Measurements from ENCODE around the gene RAB3D. TPM values are rescaled to one million over a fixed set of nuclear protein-coding genes. Genes with fewer than 3 reads are reported as not detected.
"Not testable (repeated sequence)": the region's sequence is repeated elsewhere in the genome, so short reads cannot be mapped to it uniquely, and the experiment has no call there.

Gene RAB3D
- 10 to 100 TPM; 10.1 to 11.8 TPM for total RNA-seq

DNA sequence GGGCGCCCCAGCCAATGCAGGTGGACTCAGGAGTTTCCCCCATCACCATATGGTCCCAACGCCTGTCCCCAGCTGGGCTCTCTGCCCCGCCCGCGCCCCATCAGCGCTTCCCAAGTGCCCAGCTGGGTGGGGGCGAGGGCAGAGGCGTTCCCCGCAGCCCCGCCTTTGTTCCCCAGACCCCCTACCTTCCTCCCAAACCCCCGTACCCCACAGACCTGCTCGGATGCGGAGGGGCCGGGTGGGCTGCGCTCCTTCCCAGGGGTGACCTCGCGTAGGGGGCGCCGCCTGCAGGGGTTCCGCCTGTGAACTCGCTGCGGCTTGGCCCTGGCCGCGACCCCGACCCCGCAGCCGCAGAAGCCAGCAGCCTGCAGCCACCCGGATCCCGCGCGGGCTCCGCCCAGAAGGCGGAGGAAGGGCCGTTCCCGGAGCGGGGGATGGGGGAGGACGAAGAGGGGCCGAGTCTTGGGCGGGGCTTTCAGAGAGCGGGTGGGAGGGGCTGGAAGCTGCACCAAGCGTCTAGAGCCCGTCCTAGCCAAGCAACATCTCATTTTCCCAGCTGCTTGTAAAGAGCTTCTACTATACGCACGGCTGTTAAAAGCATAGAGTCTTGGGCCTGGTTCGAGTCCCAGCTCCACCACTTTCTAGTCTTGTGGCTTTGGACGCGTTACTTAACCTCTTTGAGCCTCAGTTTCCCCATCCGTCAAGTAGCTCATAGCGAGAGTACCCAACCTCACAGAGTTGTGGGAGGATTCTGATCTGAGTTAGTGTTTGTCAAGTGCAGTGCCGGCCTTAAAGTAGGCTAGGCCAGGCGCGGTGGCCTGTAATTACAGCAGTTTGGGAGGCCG, at the start of gene RAB3D:
RAB3D (minus strand) TSS at position 404 of the 845 bp plus-strand sequence. CDS start 2,258 bp downstream, outside the sequence.
- POLR2A ChIA-PET, result interaction anchor here (0.7 to 2.2 kb wide), 4 partner anchors 15 to 42 kb away, joined by 3 to 8 read pairs (median 4); partner anchors contain the start of gene SWSAP1

GRCh38 chr19:11387162-11388034, 47.9 kb upstream of the RAB3D start:
- Mint-ChIP-seq H3K27me3 (peaks cover 20% of the 10 kb centered on the region), H3K27ac (no peak overlapping the region), H3K9me3 (no peaks in the 10 kb centered on the region), H3K4me3 (no peak overlapping the region), H3K4me1 (peaks cover 13% of the 10 kb centered on the region), H3K36me3 (no peaks in the 10 kb centered on the region)
- POLR2A ChIA-PET, result interaction anchor here (1.5 kb wide), 1 partner anchor 13 kb away, joined by 5 read pairs; the partner anchor contains the start of gene SWSAP1
- DNase-seq (no peak), ATAC-seq (ENCODE audit: low read depth) (peak; percentile 66)

More for the DNA sequence above, at the start of gene RAB3D:
- ATAC-seq (ENCODE audit: low read depth), result peak; percentile 90
- peak within 1 kb of the TSS; percentile 64 for H3K27ac Mint-ChIP-seq
- peak; percentile 85 for DNase-seq
- no peaks in the 10 kb centered on the region for H3K9me3 Mint-ChIP-seq
- H3K36me3 Mint-ChIP-seq, result peaks cover 20% of the 10 kb centered on the region
- H3K27me3 Mint-ChIP-seq, result no peaks in the 10 kb centered on the region
- H3K4me3 Mint-ChIP-seq, result peak within 1 kb of the TSS; percentile 86
- peaks cover 22% of the 10 kb centered on the region for H3K4me1 Mint-ChIP-seq

- no peak for ATAC-seq (ENCODE audit: low read depth)
- Mint-ChIP-seq H3K27ac (no peak overlapping the region), H3K36me3 (peaks cover 2% of the 10 kb centered on the region), H3K27me3 (peaks cover 20% of the 10 kb centered on the region), H3K4me1 (peaks cover 26% of the 10 kb centered on the region), H3K9me3 (no peaks in the 10 kb centered on the region), H3K4me3 (peak overlapping the region; percentile 10)
- DNase-seq, result no peak
- POLR2A ChIA-PET, result no interaction called here
Measured at GRCh38 chr19:11384778-11385129, 45.3 kb upstream of the RAB3D start.

- POLR2A ChIA-PET, result interaction anchor here (1.2 to 1.8 kb wide), 3 partner anchors 9 to 38 kb away, joined by 3 to 10 read pairs (median 5); partner anchors contain the start of gene SWSAP1
- no peak for DNase-seq
- ATAC-seq (ENCODE audit: low read depth), result no peak
- Mint-ChIP-seq H3K27ac (no peak overlapping the region), H3K27me3 (peaks cover 20% of the 10 kb centered on the region), H3K4me1 (peaks cover 26% of the 10 kb centered on the region), H3K9me3 (no peaks in the 10 kb centered on the region), H3K4me3 (no peak overlapping the region), H3K36me3 (peaks cover 3% of the 10 kb centered on the region)
Measured at GRCh38 chr19:11383706-11384048, 44.2 kb upstream of the RAB3D start.

DNA sequence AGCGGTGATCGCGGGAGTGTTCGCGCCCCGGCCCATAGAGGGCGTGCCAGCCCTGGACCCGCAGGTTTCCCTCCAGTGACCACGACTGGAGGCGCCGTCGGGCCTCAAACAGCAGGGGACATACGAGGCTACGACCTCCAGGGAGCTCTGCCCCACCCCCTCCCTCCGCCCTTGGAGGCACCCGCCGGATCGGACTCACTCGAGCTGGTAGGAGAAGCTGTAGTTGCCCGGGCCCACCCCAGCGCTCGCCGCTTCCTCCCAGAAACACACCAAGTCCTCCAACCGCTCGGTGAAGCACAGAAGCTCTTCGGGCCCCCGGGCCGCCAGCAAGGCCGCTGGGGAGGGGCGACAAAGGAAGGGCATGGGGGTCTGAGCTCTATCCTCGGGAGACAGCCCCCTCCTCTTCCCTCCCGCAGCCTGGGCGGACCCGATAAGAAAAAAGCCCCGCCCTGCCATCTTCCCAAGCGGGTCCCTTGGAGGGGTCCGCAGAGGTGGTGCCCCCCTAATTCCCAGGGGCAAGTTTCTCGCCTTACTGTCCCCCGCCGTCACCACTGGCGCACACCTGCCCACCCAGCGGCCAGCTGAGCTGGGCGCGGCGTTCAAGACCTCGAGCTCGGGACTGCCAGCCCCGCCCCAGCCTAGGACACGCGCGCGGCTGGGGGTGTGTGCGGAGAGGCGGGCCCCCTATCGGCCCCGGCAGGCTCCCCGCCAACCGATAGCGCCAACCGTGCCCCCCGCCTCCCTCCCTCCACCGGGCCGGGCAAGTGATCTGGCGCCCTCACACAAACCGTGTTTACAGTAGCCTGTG, 43.6 kb upstream of the RAB3D start:
- Mint-ChIP-seq H3K4me3 (peak overlapping the region; percentile 97), H3K27ac (peak overlapping the region; percentile 84), H3K36me3 (peaks cover 4% of the 10 kb centered on the region), H3K27me3 (peaks cover 20% of the 10 kb centered on the region), H3K9me3 (no peaks in the 10 kb centered on the region), H3K4me1 (peaks cover 26% of the 10 kb centered on the region)
- POLR2A ChIA-PET, result interaction anchor here (0.5 to 1.8 kb wide), 6 partner anchors 9 to 1230 kb away, joined by 3 to 10 read pairs (median 4); partner anchors contain the start of gene SWSAP1
- ATAC-seq (ENCODE audit: low read depth), result no peak
- peak; percentile 78 for DNase-seq

GRCh38 chr19:11380653-11381537, 41.4 kb upstream of the RAB3D start:
- H3K4me3 Mint-ChIP-seq, result peak overlapping the region; percentile 97
- POLR2A ChIA-PET, result interaction anchor here (0.5 to 2.2 kb wide), 23 partner anchors 10 to 420 kb away, joined by 3 to 18 read pairs (median 3); partner anchors contain the start of genes CCDC159, LDLR, ODAD3 and PRKCSH
- H3K4me1 Mint-ChIP-seq, result peaks cover 29% of the 10 kb centered on the region
- ATAC-seq (ENCODE audit: low read depth), result peak; percentile 82
- H3K36me3 Mint-ChIP-seq, result peaks cover 10% of the 10 kb centered on the region
- H3K27me3 Mint-ChIP-seq, result peaks cover 20% of the 10 kb centered on the region
- no peaks in the 10 kb centered on the region for H3K9me3 Mint-ChIP-seq
- H3K27ac Mint-ChIP-seq, result peak overlapping the region; percentile 100
- DNase-seq, result peak; percentile 95

GRCh38 chr19:11379857-11380350, 40.4 kb upstream of the RAB3D start:
- POLR2A ChIA-PET, result interaction anchor here (1.5 kb wide), 1 partner anchor 41 kb away, joined by 4 read pairs; no protein-coding TSS in a partner anchor
- Mint-ChIP-seq H3K36me3 (peaks cover 10% of the 10 kb centered on the region), H3K4me3 (peak overlapping the region; percentile 97), H3K27me3 (peaks cover 15% of the 10 kb centered on the region), H3K9me3 (no peaks in the 10 kb centered on the region), H3K27ac (peak overlapping the region; percentile 100), H3K4me1 (peaks cover 29% of the 10 kb centered on the region)
- no peak for DNase-seq
- ATAC-seq (ENCODE audit: low read depth), result no peak

DNA sequence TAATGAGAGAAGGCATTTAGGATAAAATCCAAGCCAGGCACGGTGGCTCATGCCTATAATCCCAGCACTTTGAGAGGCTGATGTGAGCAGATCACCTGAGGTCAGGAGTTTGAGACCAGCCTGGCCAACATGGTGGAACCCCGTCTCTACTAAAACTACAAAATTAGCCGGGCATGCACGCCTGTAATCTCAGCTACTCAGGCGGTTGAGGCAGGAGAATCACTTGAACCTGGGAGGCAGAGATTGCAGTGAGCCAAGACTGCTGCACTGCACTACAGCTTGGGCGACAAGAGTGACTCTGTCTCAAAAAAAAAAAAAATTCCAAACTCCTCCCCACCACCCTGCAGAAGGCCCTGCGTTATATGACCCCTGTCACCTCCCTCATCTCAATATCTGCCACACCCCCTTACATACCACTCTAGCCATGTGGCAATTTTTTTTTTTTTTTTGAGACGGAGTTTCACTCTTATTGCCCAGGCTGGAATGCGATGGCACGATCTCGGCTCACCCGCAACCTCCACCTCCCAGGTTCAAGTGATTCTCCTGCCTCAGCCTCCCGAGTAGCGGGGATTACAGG, 39.9 kb upstream of the RAB3D start:
- H3K27ac Mint-ChIP-seq; H3K4me3 Mint-ChIP-seq; ATAC-seq (ENCODE audit: low read depth); H3K9me3 Mint-ChIP-seq; H3K27me3 Mint-ChIP-seq; DNase-seq: not testable (repeated sequence)
- peaks cover 10% of the 10 kb centered on the region for H3K36me3 Mint-ChIP-seq
- POLR2A ChIA-PET, result interaction anchor here (0.7 kb wide), 1 partner anchor 101 kb away, joined by 3 read pairs; no protein-coding TSS in a partner anchor
- peaks cover 29% of the 10 kb centered on the region for H3K4me1 Mint-ChIP-seq

GRCh38 chr19:11378319-11379189, 39.1 kb upstream of the RAB3D start:
- DNase-seq (peak; percentile 48), ATAC-seq (ENCODE audit: low read depth) (no peak)
- H3K36me3 Mint-ChIP-seq, result peaks cover 10% of the 10 kb centered on the region
- peaks cover 7% of the 10 kb centered on the region for H3K27me3 Mint-ChIP-seq
- no peak overlapping the region for H3K27ac Mint-ChIP-seq
- H3K4me1 Mint-ChIP-seq, result peaks cover 29% of the 10 kb centered on the region
- POLR2A ChIA-PET, result interaction anchor here (0.7 kb wide), 1 partner anchor 102 kb away, joined by 3 read pairs; no protein-coding TSS in a partner anchor
- H3K4me3 Mint-ChIP-seq, result no peak overlapping the region
- H3K9me3 Mint-ChIP-seq, result no peaks in the 10 kb centered on the region

GRCh38 chr19:11377756-11378155, 38.3 kb upstream of the RAB3D start:
- H3K36me3 Mint-ChIP-seq, result peaks cover 10% of the 10 kb centered on the region
- H3K9me3 Mint-ChIP-seq, result no peaks in the 10 kb centered on the region
- H3K27ac Mint-ChIP-seq, result peak overlapping the region; percentile 47
- POLR2A ChIA-PET, result interaction anchor here (1.1 to 1.4 kb wide), 2 partner anchors 38 to 105 kb away, joined by 3 read pairs; partner anchors contain the start of gene RAB3D
- H3K27me3 Mint-ChIP-seq, result peaks cover 2% of the 10 kb centered on the region
- no peak for DNase-seq
- ATAC-seq (ENCODE audit: low read depth), result no peak
- H3K4me1 Mint-ChIP-seq, result peaks cover 30% of the 10 kb centered on the region
- H3K4me3 Mint-ChIP-seq, result no peak overlapping the region

Measured in activated naive CD8-positive, alpha-beta T cell treated with anti-CD3 and anti-CD28 coated beads, Interleukin-2, amount 10 ng/mL, durations not matched to agents 7 days and 5 days (primary cell).